ENCODE results near the gene SLC12A3.
A peak's percentile ranks its signal among the peaks of the same experiment; 100 is the strongest.
"Not testable (repeated sequence)": the region's sequence is repeated elsewhere in the genome, so short reads cannot be mapped to it uniquely, and the experiment has no call there.

Gene SLC12A3

GRCh38 chr16:56882077-56882800, 17.2 kb downstream of the SLC12A3 start:
- DNase-seq (ENCODE audit: low read depth): no peak
- no peak for TF ChIP-seq CTCF (conservative IDR thresholded peaks at IDR 0.05; ENCODE audit: control insufficient read depth, insufficient read depth, low read depth, low read length)
- no peak overlapping the region for H3K4me3 ChIP-seq (ENCODE audit: control insufficient read depth, low read depth, low read length)

- H3K4me3 ChIP-seq (ENCODE audit: control insufficient read depth, low read depth, low read length): no peak overlapping the region
Observed at GRCh38 chr16:56883586-56883985, 18.6 kb downstream of the SLC12A3 start.

GRCh38 chr16:56884026-56884582, 19.1 kb downstream of the SLC12A3 start:
- TF ChIP-seq CTCF (conservative IDR thresholded peaks at IDR 0.05; ENCODE audit: control insufficient read depth, insufficient read depth, low read depth, low read length): no peak
- no peak overlapping the region for H3K4me3 ChIP-seq (ENCODE audit: control insufficient read depth, low read depth, low read length)
- no peak for DNase-seq (ENCODE audit: low read depth)

More at GRCh38 chr16:56883586-56883985, 18.6 kb downstream of the SLC12A3 start:
- no peak for TF ChIP-seq CTCF (conservative IDR thresholded peaks at IDR 0.05; ENCODE audit: control insufficient read depth, insufficient read depth, low read depth, low read length)
- DNase-seq (ENCODE audit: low read depth): no peak

- not testable (repeated sequence) for DNase-seq (ENCODE audit: low read depth); H3K4me3 ChIP-seq (ENCODE audit: control insufficient read depth, low read depth, low read length)
Observed at GRCh38 chr16:56884929-56885328, 19.9 kb downstream of the SLC12A3 start.

- TF ChIP-seq CTCF (conservative IDR thresholded peaks at IDR 0.05; ENCODE audit: control insufficient read depth, insufficient read depth, low read depth, low read length): no peak
- H3K4me3 ChIP-seq (ENCODE audit: control insufficient read depth, low read depth, low read length): no peak overlapping the region
- peak; percentile 13 for DNase-seq (ENCODE audit: low read depth)
Observed at GRCh38 chr16:56885446-56886162, 20.6 kb downstream of the SLC12A3 start.

GRCh38 chr16:56886296-56886695, 21.3 kb downstream of the SLC12A3 start:
- no peak for TF ChIP-seq CTCF (conservative IDR thresholded peaks at IDR 0.05; ENCODE audit: control insufficient read depth, insufficient read depth, low read depth, low read length)
- DNase-seq (ENCODE audit: low read depth): no peak
- no peak overlapping the region for H3K4me3 ChIP-seq (ENCODE audit: control insufficient read depth, low read depth, low read length)

- no peak for DNase-seq (ENCODE audit: low read depth)
- no peak overlapping the region for H3K4me3 ChIP-seq (ENCODE audit: control insufficient read depth, low read depth, low read length)
- no peak for TF ChIP-seq CTCF (conservative IDR thresholded peaks at IDR 0.05; ENCODE audit: control insufficient read depth, insufficient read depth, low read depth, low read length)
Observed at GRCh38 chr16:56886826-56887225, 21.8 kb downstream of the SLC12A3 start.

All from fibroblast of mammary gland (primary cell).